GM23338 (cell line): ENCODE results near the gene NYAP1. TPM values are rescaled to one million over a fixed set of nuclear protein-coding genes. Genes with fewer than 3 reads are reported as not detected.
"Not testable (repeated sequence)": the region's sequence is repeated elsewhere in the genome, so short reads cannot be mapped to it uniquely, and the experiment has no call there.

Experiments
- ATAC-seq: fragments of 200-7000 bp; cut with Tn5 transposase; 3 replicates; pipeline ENCODE4 v1.9.1; 2020
- DNase-seq: peaks from one replicate; pipeline ENCODE4 v3.0.0-alpha.2; 2015; ENCODE audit warnings: low spot score
- H2AFZ ChIP-seq: fragments of 200-600 bp; sonication (generic); 2 replicates; pipeline ENCODE4 v1.8.0; 2016; ENCODE audit warnings: antibody characterized with exemption, mild to moderate bottlenecking, moderate library complexity
- H3F3A ChIP-seq: fragments of 200-600 bp; sonication (generic); replicated peaks from 2 replicates; pipeline ENCODE4 v1.8.0; 2017; ENCODE audit warnings: antibody characterized with exemption, mixed run types, low read depth
- H3K27ac ChIP-seq: fragments of 200-600 bp; sonication (generic); 2 replicates; pipeline ENCODE4 v1.6.1; 2016; ENCODE audit warnings: low read depth
- H3K27me3 ChIP-seq: fragments of 200-600 bp; sonication (generic); 2 replicates; pipeline ENCODE4 v1.8.0; 2016; ENCODE audit warnings: mild to moderate bottlenecking, mixed run types, moderate library complexity; ENCODE audit not compliant: insufficient read depth
- H3K36me3 ChIP-seq: fragments of 200-600 bp; sonication (generic); 2 replicates; pipeline ENCODE4 v1.8.0; 2016; ENCODE audit warnings: mild to moderate bottlenecking; ENCODE audit not compliant: insufficient read depth
- H3K4me1 ChIP-seq: fragments of 200-600 bp; sonication (generic); 2 replicates; pipeline ENCODE4 v1.8.0; 2016; ENCODE audit warnings: mild to moderate bottlenecking, moderate library complexity; ENCODE audit not compliant: insufficient read depth
- H3K4me2 ChIP-seq: fragments of 200-600 bp; sonication (generic); 2 replicates; pipeline ENCODE4 v1.7.1; 2017; ENCODE audit warnings: mixed run types
- H3K4me3 ChIP-seq: fragments of 200-600 bp; sonication (generic); 2 replicates; pipeline ENCODE4 v1.6.1; 2016; ENCODE audit warnings: mixed run types
- H3K79me2 ChIP-seq: fragments of 200-600 bp; sonication (generic); replicated peaks from 2 replicates; pipeline ENCODE4 v1.8.0; 2017; ENCODE audit warnings: mild to moderate bottlenecking; ENCODE audit not compliant: insufficient read depth
- H3K9me2 ChIP-seq: fragments of 200-600 bp; sonication (generic); 2 replicates; pipeline ENCODE4 v1.8.0; 2017; ENCODE audit not compliant: insufficient read depth
- H4K20me1 ChIP-seq: fragments of 200-600 bp; sonication (generic); replicated peaks from 2 replicates; pipeline ENCODE4 v1.8.0; 2017; ENCODE audit warnings: mild to moderate bottlenecking; ENCODE audit not compliant: insufficient read depth
- H3K27ac Mint-ChIP-seq: 2 replicates; pipeline ENCODE4 v1.8.0; 2020; ENCODE audit warnings: inconsistent platforms, mild to moderate bottlenecking, moderate library complexity, mixed read lengths
- H3K27me3 Mint-ChIP-seq: 3 replicates; pipeline ENCODE4 v1.8.0; 2022; ENCODE audit warnings: low read depth, mild to moderate bottlenecking, moderate library complexity, mixed read lengths, inconsistent platforms; ENCODE audit not compliant: insufficient read depth, poor library complexity
- H3K36me3 Mint-ChIP-seq: 3 replicates; pipeline ENCODE4 v1.8.0; 2021; ENCODE audit warnings: low read depth, mild to moderate bottlenecking, inconsistent platforms, moderate library complexity, mixed read lengths
- H3K4me1 Mint-ChIP-seq: 3 replicates; pipeline ENCODE4 v1.8.0; 2020; ENCODE audit warnings: mild to moderate bottlenecking, inconsistent platforms, mixed read lengths
- H3K4me3 Mint-ChIP-seq: 3 replicates; pipeline ENCODE4 v1.8.0; 2021; ENCODE audit warnings: moderate library complexity, mild to moderate bottlenecking, inconsistent platforms, mixed read lengths
- H3K9me3 Mint-ChIP-seq: 3 replicates; pipeline ENCODE4 v1.8.0; 2020; ENCODE audit warnings: moderate library complexity, mild to moderate bottlenecking, inconsistent platforms, mixed read lengths
- EZH2 ChIP-seq: fragments of 200-600 bp; sonication (generic); IDR thresholded peaks from one replicate; pipeline ENCODE4 v1.8.0; 2017; ENCODE audit warnings: antibody characterized with exemption, mild to moderate bottlenecking, low read depth; ENCODE audit not compliant: unreplicated experiment
- EZH2phosphoT487 ChIP-seq: fragments of 200-600 bp; sonication (generic); IDR thresholded peaks from one replicate; pipeline ENCODE4 v1.8.1; 2018; ENCODE audit warnings: antibody characterized with exemption; ENCODE audit not compliant: unreplicated experiment
- JUNB ChIP-seq: IDR thresholded peaks from one replicate; pipeline ENCODE4 v1.6.1; 2016; ENCODE audit warnings: antibody characterized with exemption; ENCODE audit not compliant: unreplicated experiment
- NANOG ChIP-seq: IDR thresholded peaks from 2 replicates; pipeline ENCODE4 v1.6.1; 2016; ENCODE audit warnings: antibody characterized with exemption, borderline replicate concordance
- STAT1 ChIP-seq: IDR thresholded peaks from one replicate; pipeline ENCODE4 v1.6.1; 2016; ENCODE audit warnings: antibody characterized with exemption; ENCODE audit not compliant: unreplicated experiment
- polyA plus RNA-seq: library from polyadenylated mRNA; unstranded; fragments of >200 nt; fragmentation: Nextera tagmentation; extraction: Ambion mirVana; gene quantifications from 2 replicates; pipeline ENCODE4 v1.2.1, GENCODE V29; 2016
- total RNA-seq: library from RNA; depleted of rRNA; stranded (reverse); fragments of >200 nt; shearing (Covaris generic); gene quantifications from 2 replicates; pipeline ENCODE4 v1.2.3, GENCODE V29; 2014

NYAP1 gene
- total and polyA plus RNA-seq, 2 experiments from 2014 or later, result 0.19 to 4.9 TPM

DNA sequence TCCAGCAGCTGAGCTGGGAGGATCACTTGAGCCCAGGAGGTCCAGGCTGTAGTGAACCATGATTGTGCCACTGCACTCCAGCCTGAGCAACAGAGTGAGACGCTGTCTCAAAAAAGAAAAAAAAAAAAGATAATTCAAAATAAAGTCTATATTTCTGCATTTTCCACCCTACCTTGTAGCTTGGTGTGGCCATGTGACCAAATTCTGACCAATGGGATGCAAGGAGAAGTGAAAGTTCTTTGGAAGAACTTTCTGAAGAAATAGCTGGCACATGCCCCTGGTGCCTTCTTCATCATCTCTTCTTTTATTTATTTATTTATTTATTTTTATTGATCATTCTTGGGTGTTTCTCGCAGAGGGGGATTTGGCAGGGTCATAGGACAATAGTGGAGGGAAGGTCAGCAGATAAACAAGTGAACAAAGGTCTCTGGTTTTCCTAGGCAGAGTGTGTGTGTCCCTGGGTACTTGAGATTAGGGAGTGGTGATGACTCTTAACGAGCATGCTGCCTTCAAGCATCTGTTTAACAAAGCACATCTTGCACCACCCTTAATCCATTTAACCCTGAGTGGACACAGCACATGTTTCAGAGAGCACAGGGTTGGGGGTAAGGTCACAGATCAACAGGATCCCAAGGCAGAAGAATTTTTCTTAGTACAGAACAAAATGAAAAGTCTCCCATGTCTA is 38.3 kb downstream of the NYAP1 start:
- H3F3A ChIP-seq, H4K20me1 ChIP-seq, H3K4me3 ChIP-seq, H2AFZ ChIP-seq, H3K36me3 ChIP-seq, H3K4me1 Mint-ChIP-seq, H3K4me2 ChIP-seq, H3K4me3 Mint-ChIP-seq, H3K4me1 ChIP-seq, H3K27ac Mint-ChIP-seq, H3K27ac ChIP-seq, H3K79me2 ChIP-seq, H3K27me3 ChIP-seq, H3K9me2 ChIP-seq, ATAC-seq, DNase-seq, H3K27me3 Mint-ChIP-seq: not testable (repeated sequence)
- peaks cover 11% of the 10 kb centered on the region; the same call in 2 of the 3 replicates for H3K36me3 Mint-ChIP-seq
- peaks cover 16% of the 10 kb centered on the region for H3K9me3 Mint-ChIP-seq

DNA sequence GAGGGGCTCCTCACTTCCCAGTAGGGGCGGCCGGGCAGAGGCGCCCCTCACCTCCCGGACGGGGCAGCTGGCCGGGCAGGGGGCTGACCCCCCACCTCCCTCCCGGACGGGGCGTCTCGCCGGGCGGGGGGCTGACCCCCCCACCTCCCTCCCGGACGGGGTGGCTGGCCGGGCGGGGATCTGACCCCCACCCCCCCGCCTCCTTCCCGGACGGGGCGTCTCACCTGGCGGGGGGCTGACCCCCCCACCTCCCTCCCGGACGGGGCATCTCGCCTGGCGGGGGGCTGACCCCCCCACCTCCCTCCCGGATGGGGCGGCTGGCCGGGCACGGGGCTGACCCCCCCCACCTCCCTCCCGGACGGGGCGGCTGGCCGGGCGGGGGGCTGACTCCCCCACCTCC is 39.5 kb downstream of the NYAP1 start:
- not testable (repeated sequence) for H3K79me2 ChIP-seq, H3K4me1 Mint-ChIP-seq, H3K27me3 Mint-ChIP-seq, H3K27ac ChIP-seq, H3K4me3 Mint-ChIP-seq, ATAC-seq, H3K36me3 ChIP-seq, H3K4me3 ChIP-seq, H3F3A ChIP-seq, H3K27ac Mint-ChIP-seq, H4K20me1 ChIP-seq, H3K27me3 ChIP-seq, H2AFZ ChIP-seq, DNase-seq, H3K4me2 ChIP-seq, H3K4me1 ChIP-seq, H3K9me2 ChIP-seq
- peaks cover 11% of the 10 kb centered on the region; the same call in 2 of the 3 replicates for H3K36me3 Mint-ChIP-seq
- H3K9me3 Mint-ChIP-seq, result peaks cover 16% of the 10 kb centered on the region

DNA sequence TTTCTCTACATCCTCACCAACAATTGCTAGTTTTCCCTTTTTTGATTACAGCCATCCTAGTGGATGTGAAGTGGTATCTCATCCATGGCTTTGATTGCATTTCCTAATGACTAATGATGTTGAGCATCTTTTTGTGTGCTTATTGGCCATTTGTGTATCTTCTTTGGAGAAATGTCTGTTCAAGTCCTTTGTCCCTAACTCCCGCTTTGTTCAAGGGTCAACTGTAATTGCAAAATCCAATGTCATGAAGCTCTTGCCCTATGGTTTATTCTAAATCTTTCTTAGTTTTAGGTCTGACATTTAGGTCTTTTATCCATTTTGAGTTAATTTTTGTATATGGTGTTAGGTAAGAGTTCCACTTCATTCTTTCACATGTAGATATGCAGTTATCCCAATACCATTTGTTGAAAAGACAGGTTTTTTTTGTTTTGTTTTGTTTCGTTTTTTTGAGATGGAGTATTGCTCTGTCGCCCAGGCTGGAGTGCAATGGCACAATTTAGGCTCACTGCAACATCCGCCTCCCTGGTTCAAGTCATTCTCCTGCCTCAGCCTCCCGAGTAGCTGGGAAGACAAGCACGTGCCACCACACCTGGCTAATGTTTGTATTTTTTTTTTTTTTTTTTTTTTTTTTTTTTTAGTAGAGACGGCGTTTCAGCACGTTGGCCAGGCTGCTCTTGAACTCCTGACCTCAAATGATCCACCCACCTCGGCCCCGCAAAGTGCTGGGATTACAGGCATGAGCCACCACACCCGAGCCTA is 44.6 kb downstream of the NYAP1 start:
- not testable (repeated sequence) for H3K4me1 ChIP-seq, H3F3A ChIP-seq, H3K79me2 ChIP-seq, H3K27me3 ChIP-seq, H2AFZ ChIP-seq, H4K20me1 ChIP-seq, H3K36me3 ChIP-seq, H3K4me1 Mint-ChIP-seq, H3K27ac Mint-ChIP-seq, DNase-seq, H3K27me3 Mint-ChIP-seq, H3K4me3 ChIP-seq, ATAC-seq, H3K4me2 ChIP-seq, H3K27ac ChIP-seq, H3K9me2 ChIP-seq, H3K4me3 Mint-ChIP-seq
- Mint-ChIP-seq H3K9me3 (peaks cover 13% of the 10 kb centered on the region), H3K36me3 (peaks cover 11% of the 10 kb centered on the region; the same call in 2 of the 3 replicates)

DNA sequence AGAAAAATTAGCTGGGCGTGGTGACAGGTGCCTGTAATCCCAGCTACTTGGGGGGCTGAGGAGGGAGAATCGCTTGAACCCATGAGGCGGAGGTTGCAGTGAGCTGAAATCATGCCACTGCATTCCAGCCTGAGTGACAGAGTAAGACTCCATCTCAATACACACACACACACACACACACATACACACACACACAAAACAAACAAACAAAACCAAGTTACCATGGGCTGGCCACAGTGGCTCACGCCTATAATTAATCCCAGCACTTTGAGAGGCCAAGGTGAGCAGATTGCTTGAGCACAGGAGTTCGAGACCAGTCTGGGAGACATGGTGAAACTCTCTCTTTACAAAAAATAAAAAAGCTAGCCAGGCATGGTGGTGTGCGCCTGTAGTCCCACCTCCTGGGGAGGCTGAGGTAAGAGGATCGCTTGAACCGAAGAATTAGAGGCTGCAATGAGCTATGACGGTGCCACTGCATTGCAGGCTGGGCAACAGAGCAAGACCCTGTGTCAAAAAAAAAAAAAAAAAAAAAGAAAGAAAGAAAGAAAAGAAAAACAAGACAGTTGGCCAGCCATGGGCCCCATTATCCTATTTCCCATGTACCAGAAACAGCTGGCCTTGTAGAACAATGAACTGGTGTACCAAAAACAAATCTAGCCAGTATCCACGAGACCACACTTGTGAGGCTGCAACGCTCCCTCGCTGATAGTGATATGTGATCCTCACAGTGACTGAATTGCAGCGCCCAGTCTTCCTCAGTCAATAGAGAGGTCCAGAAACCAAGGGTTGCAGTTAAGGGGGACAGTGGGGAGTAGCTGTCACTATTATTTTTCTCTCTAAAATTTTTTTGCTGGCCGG is 48.7 kb downstream of the NYAP1 start:
- Histone ChIP-seq H3K79me2 (no peaks in the 10 kb centered on the region), H3K27me3 (no peaks in the 10 kb centered on the region), H3K27ac (no peak overlapping the region), H3K4me1 (no peaks in the 10 kb centered on the region), H4K20me1 (no peaks in the 10 kb centered on the region), H3K9me2 (no peaks in the 10 kb centered on the region), H3F3A (no peaks in the 10 kb centered on the region), H3K4me2 (no peak overlapping the region), H3K36me3 (no peaks in the 10 kb centered on the region), H3K4me3 (no peak overlapping the region), H2AFZ (peak overlapping the region; percentile 66; the same call in 1 of the 2 replicates)
- DNase-seq, result no peak
- Mint-ChIP-seq H3K27me3 (peaks cover 7% of the 10 kb centered on the region), H3K4me3 (no peak overlapping the region), H3K9me3 (no peaks in the 10 kb centered on the region), H3K36me3 (no peaks in the 10 kb centered on the region), H3K4me1 (no peaks in the 10 kb centered on the region), H3K27ac (no peak overlapping the region)
- no peak for ATAC-seq
- TF ChIP-seq STAT1 (no peak), NANOG (no peak), EZH2 (no peak), JUNB (no peak), EZH2phosphoT487 (no peak)
